Small intestine (tissue), 7 donors: ENCODE data around the gene PKDCC. TPM values are rescaled to one million over a fixed set of nuclear protein-coding genes. Genes with fewer than 3 reads are reported as not detected.

ENCODE experiments used
- DNase-seq, 2 donors: peaks; one replicate each; pipeline versions ENCODE4 v3.0.0 to v3.0.0-alpha.2; 2013
- FAIRE-seq: peaks from 2 replicates; lab custom pipeline; 2012; peaks lifted over from hg19 to GRCh38; lab: Jason Lieb, UNC
- H3K27ac ChIP-seq, 3 donors: one replicate each; pipeline ENCODE4 v1.5.1; 2013; ENCODE audit warnings: low read length in 2 of 3, mild to moderate bottlenecking in 2 of 3, control low read depth in 1 of 3, inconsistent platforms in 1 of 3, low read depth in 1 of 3, moderate library complexity in 1 of 3
- H3K27me3 ChIP-seq, 3 donors: one replicate each; pipeline ENCODE4 v1.6.1; 2013; ENCODE audit warnings: low read length in 3 of 3, inconsistent platforms in 1 of 3; ENCODE audit not compliant: control insufficient read depth in 3 of 3, insufficient read depth in 3 of 3
- H3K36me3 ChIP-seq, 3 donors: one replicate each; pipeline ENCODE4 v1.6.1; 2013; ENCODE audit warnings: low read length in 3 of 3, inconsistent platforms in 1 of 3, low read depth in 1 of 3, mild to moderate bottlenecking in 1 of 3, moderate library complexity in 1 of 3; ENCODE audit not compliant: control insufficient read depth in 3 of 3, insufficient read depth in 2 of 3
- H3K4me1 ChIP-seq, 3 donors: one replicate each; pipeline ENCODE4 v1.6.1; 2013; ENCODE audit warnings: low read length in 2 of 3, inconsistent platforms in 1 of 3, low read depth in 1 of 3, mild to moderate bottlenecking in 1 of 3, moderate library complexity in 1 of 3; ENCODE audit not compliant: control insufficient read depth in 3 of 3, insufficient read depth in 2 of 3
- H3K4me3 ChIP-seq, 3 donors: one replicate each; pipeline ENCODE4 v1.5.1; 2013; ENCODE audit warnings: low read length in 3 of 3, control low read depth in 1 of 3, inconsistent platforms in 1 of 3, low read depth in 1 of 3, mild to moderate bottlenecking in 1 of 3, moderate library complexity in 1 of 3
- H3K9me3 ChIP-seq, 2 donors: one replicate each; pipeline ENCODE4 v1.6.1; 2013; ENCODE audit warnings: low read depth in 1 of 2, low read length in 1 of 2; ENCODE audit not compliant: control insufficient read depth in 2 of 2, insufficient read depth in 1 of 2
- WGBS, 3 donors: extraction: QIAGEN DNeasy Blood & Tissue Kit; methylation state at CpG; one replicate each; pipeline ENCODE4 v1.1.7; 2013; 5-methylcytosine and 5-hydroxymethylcytosine counted together
- polyA plus RNA-seq, 4 donors: library from polyadenylated mRNA; stranded (reverse) in 3 of 4; unstranded in 1 of 4; fragments of 200-250 nt in 3 of 4; fragments of 120-200 nt in 1 of 4; gene quantifications; one replicate each; pipeline versions ENCODE4 v1.2.1 to v1.2.3, GENCODE V29; 2013
- donor health status: healthy with polysubstance abuse.
- donor health status: control.
- donor health status: control.
- donor health status: Bipolar disorder and iron deficiency.
- donor health status: healthy.

Gene PKDCC
- polyA plus RNA-seq, 4 donors: 7.8 to 273 (median 71.6) TPM

DNA sequence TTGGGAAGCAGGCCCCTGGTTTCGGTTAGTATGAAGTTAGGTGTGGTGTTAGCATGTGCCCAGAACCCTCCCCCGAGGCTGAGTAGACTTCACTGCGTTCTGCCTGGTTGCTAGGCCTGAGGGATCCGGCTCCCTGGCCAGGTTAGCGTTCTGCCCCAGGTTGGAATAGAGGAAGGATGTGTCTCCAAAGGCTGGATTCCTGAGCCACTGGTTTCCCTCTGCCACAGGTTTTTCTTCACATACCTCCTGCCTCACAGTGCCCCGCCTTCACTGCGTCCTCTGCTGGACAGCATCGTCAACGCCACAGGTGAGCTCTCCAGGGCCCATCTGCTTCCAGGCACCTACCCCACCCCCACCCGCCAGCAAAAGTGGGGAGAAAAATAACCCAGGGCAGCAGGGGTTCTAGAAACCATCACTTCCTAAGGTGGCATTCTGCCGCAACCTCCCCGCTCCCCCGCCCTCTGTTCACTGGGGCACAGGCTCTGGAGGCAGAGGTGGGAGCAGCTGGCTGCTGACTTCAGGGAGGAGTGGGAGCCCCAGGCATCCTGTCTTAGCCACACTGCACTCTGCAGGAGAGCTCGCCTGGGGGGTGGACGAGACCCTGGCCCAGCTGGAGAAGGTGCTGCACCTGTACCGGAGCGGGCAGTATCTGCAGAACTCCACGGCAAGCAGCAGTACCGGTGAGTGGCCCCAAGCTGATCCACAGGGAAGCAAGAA, 7.1 kb downstream of the PKDCC start:
- DNase-seq (peak; percentile 72 to 90), FAIRE-seq (no peak)
- peaks cover 7 to 90% (median 15%) of the 10 kb centered on the region in 3 donors for H3K4me1 ChIP-seq

GRCh38 chr2:42055573-42056514, 8.0 kb downstream of the PKDCC start:
- no peaks in the 10 kb centered on the region for H3K27me3 ChIP-seq
- DNase-seq (peak; percentile 97 to 98), FAIRE-seq (no peak)
- H3K4me1 ChIP-seq: peaks cover 10 to 96% (median 17%) of the 10 kb centered on the region in 3 donors
- H3K9me3 ChIP-seq: no peaks in the 10 kb centered on the region
- H3K36me3 ChIP-seq: peaks cover 0 to 96% (median 0%) of the 10 kb centered on the region in 3 donors
- 10 to 43% (median 13%) methylated on average over 4 of the region's 4 CpGs for WGBS, 3 donors
- H3K4me3 ChIP-seq: no peak overlapping the region
- H3K27ac ChIP-seq: peak overlapping the region; percentile 24 to 92 (median 87)

More for the DNA sequence above, 7.1 kb downstream of the PKDCC start:
- H3K27ac ChIP-seq: peak overlapping the region; percentile 49 to 92 (median 87)
- H3K9me3 ChIP-seq: no peaks in the 10 kb centered on the region
- WGBS, 3 donors: 14 to 63% (median 34%) methylated on average over 18 to 19 of the region's 19 CpGs
- no peaks in the 10 kb centered on the region for H3K27me3 ChIP-seq
- H3K36me3 ChIP-seq: peaks cover 0 to 96% (median 0%) of the 10 kb centered on the region in 3 donors
- no peak overlapping the region for H3K4me3 ChIP-seq

DNA sequence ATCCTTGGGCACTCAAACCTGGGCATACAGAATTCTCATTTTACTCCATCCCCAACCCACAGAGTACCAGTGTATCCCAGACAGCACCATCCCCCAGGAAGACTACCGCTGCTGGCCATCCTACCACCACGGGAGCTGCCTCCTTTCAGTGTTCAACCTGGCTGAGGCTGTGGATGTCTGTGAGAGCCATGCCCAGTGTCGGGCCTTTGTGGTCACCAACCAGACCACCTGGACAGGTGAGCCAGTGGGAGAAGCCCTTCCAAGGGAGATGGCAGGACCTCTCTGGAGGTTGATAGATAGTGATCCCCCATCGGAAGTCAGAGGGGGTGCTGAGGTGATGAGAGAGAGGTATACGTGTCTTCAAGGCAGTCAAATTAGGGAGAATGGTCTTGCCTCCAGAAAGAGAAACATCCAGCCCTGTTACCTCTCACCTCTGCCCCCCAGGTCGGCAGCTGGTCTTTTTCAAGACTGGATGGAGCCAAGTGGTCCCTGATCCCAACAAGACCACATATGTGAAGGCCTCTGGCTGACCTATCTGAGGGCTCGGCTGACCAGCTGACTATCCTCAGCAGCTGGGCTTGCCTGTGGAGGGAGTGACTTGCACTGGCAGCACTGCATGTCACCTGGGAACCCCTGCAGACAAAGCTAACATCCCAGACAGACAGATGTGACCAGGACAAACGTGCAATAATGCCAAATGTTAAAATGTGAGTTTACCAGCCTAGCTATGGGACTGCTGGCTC, 9.5 kb downstream of the PKDCC start:
- FAIRE-seq (no peak), DNase-seq (no peak)
- peaks cover 17 to 98% (median 21%) of the 10 kb centered on the region in 3 donors for H3K4me1 ChIP-seq
- no peaks in the 10 kb centered on the region for H3K9me3 ChIP-seq
- peaks cover 0 to 89% (median 0%) of the 10 kb centered on the region in 3 donors for H3K36me3 ChIP-seq
- no peaks in the 10 kb centered on the region for H3K27me3 ChIP-seq
- H3K4me3 ChIP-seq: no peak overlapping the region
- WGBS, 3 donors: 37 to 63% (median 53%) methylated on average over 8 of the region's 8 CpGs
- H3K27ac ChIP-seq: peak overlapping the region in 2 of 3 donors; percentile 22 to 87

DNA sequence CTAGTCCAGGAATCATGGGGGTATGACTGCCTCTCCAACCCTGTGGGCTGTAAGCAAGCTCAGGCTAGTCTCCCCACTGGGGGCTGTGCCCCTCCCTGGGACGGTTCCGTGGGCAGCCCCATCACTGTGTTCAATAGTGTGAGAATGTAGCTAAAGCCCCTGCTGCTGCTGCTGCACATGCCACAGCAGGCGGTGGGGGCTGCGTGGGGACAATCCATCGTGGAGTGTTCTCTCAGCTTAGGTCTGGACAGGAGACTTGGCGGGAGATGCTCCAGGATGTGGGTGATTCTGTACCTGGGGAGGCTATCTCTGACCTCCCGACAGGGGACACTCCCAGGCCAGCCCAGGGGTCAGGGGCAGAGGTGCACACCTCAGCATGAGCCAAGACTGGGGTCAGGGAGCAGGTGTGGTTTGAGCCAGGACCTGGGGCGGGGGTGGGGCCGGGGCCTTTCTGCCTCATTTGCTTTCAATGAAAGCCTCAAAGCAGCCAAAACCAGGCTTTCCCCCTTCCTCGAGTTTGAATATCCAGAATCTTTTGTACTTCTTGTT, 10.2 kb downstream of the PKDCC start:
- Histone ChIP-seq H3K36me3 (peaks cover 0 to 83% (median 0%) of the 10 kb centered on the region in 3 donors), H3K4me3 (no peak overlapping the region), H3K4me1 (peaks cover 15 to 95% (median 21%) of the 10 kb centered on the region in 3 donors), H3K27ac (peak overlapping the region in 2 of 3 donors; percentile 13 to 87), H3K9me3 (no peaks in the 10 kb centered on the region), H3K27me3 (no peaks in the 10 kb centered on the region)
- WGBS, 3 donors: 51 to 66% (median 62%) methylated on average over 9 to 10 of the region's 10 CpGs
- DNase-seq (no peak), FAIRE-seq (no peak)

GRCh38 chr2:42059261-42059898, 11.6 kb downstream of the PKDCC start:
- no peak overlapping the region for H3K4me3 ChIP-seq
- H3K4me1 ChIP-seq: peaks cover 16 to 94% (median 17%) of the 10 kb centered on the region in 3 donors
- no peaks in the 10 kb centered on the region for H3K27me3 ChIP-seq
- no peaks in the 10 kb centered on the region for H3K9me3 ChIP-seq
- peak overlapping the region in 2 of 3 donors; percentile 56 to 87 for H3K27ac ChIP-seq
- WGBS, 3 donors: 56 to 70% (median 62%) methylated on average over 13 of the region's 13 CpGs
- DNase-seq (peak in 1 of 2 donors; percentile 74), FAIRE-seq (no peak)
- H3K36me3 ChIP-seq: peaks cover 0 to 69% (median 0%) of the 10 kb centered on the region in 3 donors

DNA sequence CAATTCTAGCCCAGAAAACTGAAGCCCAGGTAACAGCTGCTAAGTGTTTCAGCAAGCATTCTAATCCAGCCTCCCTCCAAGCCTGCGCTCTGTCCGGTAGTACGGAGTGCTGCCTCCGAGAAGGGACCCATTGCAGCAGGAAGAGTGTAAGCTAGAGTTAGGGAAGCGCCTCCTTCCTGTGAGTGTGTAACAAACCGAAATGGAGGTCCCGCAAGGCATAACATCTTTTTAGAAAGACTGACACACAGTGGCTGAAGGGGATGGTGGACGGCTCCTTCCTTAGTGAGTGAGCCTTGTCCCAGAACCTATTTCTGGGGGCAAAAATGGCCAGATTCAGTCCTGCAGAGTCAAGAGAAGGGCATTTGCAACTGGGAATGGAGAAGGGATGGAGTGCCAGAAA, 12.2 kb downstream of the PKDCC start:
- no peak for FAIRE-seq
- H3K4me3 ChIP-seq: no peak overlapping the region
- H3K27me3 ChIP-seq: no peaks in the 10 kb centered on the region
- no peak for DNase-seq
- peaks cover 0 to 62% (median 0%) of the 10 kb centered on the region in 3 donors for H3K36me3 ChIP-seq
- H3K9me3 ChIP-seq: no peaks in the 10 kb centered on the region
- WGBS, 3 donors: 55 to 68% (median 60%) methylated on average over 8 of the region's 8 CpGs
- peak overlapping the region in 2 of 3 donors; percentile 56 to 87 for H3K27ac ChIP-seq
- H3K4me1 ChIP-seq: peaks cover 14 to 92% (median 16%) of the 10 kb centered on the region in 3 donors

GRCh38 chr2:42060718-42061619, 13.1 kb downstream of the PKDCC start:
- no peaks in the 10 kb centered on the region for H3K27me3 ChIP-seq
- FAIRE-seq (no peak), DNase-seq (peak; percentile 85 to 92)
- H3K4me1 ChIP-seq: peaks cover 14 to 86% (median 14%) of the 10 kb centered on the region in 3 donors
- 13 to 30% (median 29%) methylated on average over 14 of the region's 14 CpGs for WGBS, 3 donors
- H3K27ac ChIP-seq: peak overlapping the region in 2 of 3 donors; percentile 71 to 87
- no peaks in the 10 kb centered on the region for H3K9me3 ChIP-seq
- no peak overlapping the region for H3K4me3 ChIP-seq
- H3K36me3 ChIP-seq: peaks cover 0 to 54% (median 0%) of the 10 kb centered on the region in 3 donors
